K562 (cell line): ENCODE measurements around the gene DLGAP1. TPM values are rescaled to one million over a fixed set of nuclear protein-coding genes. Genes with fewer than 3 reads are reported as not detected.

Source experiments
- CREB1 ChIP-seq, 2 experiments: sonication (generic) in 1 of 2; formaldehyde crosslinking in 1 of 2; IDR thresholded peaks; 2 replicates each; pipeline versions ENCODE4 v1.6.1 to v1.8.0; 2012 to 2022; ENCODE audit warnings: inconsistent platforms in 1 of 2, mild to moderate bottlenecking in 1 of 2, missing genetic modification reagents in 1 of 2, moderate library complexity in 1 of 2
- E2F3 ChIP-seq: fragments of 250-450 bp; sonication (Bioruptor Pico); IDR thresholded peaks from 2 replicates; pipeline ENCODE4 v1.4.0; 2020; ENCODE audit warnings: mild to moderate bottlenecking
- EP300 ChIP-seq: IDR thresholded peaks from 2 replicates; pipeline ENCODE4 v1.6.1; 2012; ENCODE audit warnings: low read length, improper control_type of control experiment
- MGA ChIP-seq: fragments of 450-650 bp; IDR thresholded peaks from 2 replicates; pipeline ENCODE4 v1.6.1; 2016; ENCODE audit warnings: mild to moderate bottlenecking, moderate library complexity
- MYC ChIP-seq, 2 experiments: fragments of 250-450 bp in 1 of 2; sonication (Bioruptor Pico) in 1 of 2; IDR thresholded peaks; 2 replicates each; pipeline versions ENCODE4 v1.5.1 to v1.6.1; 2012 to 2021; ENCODE audit warnings: low read depth in 2 of 2, borderline replicate concordance in 1 of 2, improper control_type of control experiment in 1 of 2, low read length in 1 of 2, mild to moderate bottlenecking in 1 of 2, moderate library complexity in 1 of 2
- NR2F6 ChIP-seq: fragments of 450-650 bp; formaldehyde crosslinking; IDR thresholded peaks from 2 replicates; pipeline ENCODE4 v1.4.0; 2020; ENCODE audit warnings: mild to moderate bottlenecking
- POLR2G ChIP-seq: fragments of 200-400 bp; formaldehyde crosslinking; IDR thresholded peaks from 2 replicates; pipeline ENCODE4 v1.6.1; 2017; ENCODE audit warnings: low read depth, mild to moderate bottlenecking, antibody characterized with exemption, low read length, moderate library complexity
- POLR2H ChIP-seq: IDR thresholded peaks from 2 replicates; pipeline ENCODE4 v1.6.1; 2016; ENCODE audit warnings: missing genetic modification characterization, low read depth, mild to moderate bottlenecking, control low read depth, missing compliant biosample characterization, moderate library complexity
- POU5F1 ChIP-seq: fragments of 150-350 bp; IDR thresholded peaks from 2 replicates; pipeline ENCODE4 v1.6.1; 2014; ENCODE audit warnings: borderline replicate concordance, low read length, low read depth, mild to moderate bottlenecking; ENCODE audit not compliant: partially characterized antibody
- RBM14 ChIP-seq: fragments of 200-400 bp; formaldehyde crosslinking; IDR thresholded peaks from 2 replicates; pipeline ENCODE4 v1.6.1; 2018; ENCODE audit warnings: low read depth, mild to moderate bottlenecking, low read length, moderate library complexity, borderline replicate concordance; ENCODE audit not compliant: insufficient read depth
- ZBTB17 ChIP-seq: fragments of 450-650 bp; formaldehyde crosslinking; IDR thresholded peaks from 2 replicates; pipeline ENCODE4 v1.4.0; 2020; ENCODE audit warnings: mild to moderate bottlenecking
- ZNF12 ChIP-seq: sonication (generic); formaldehyde crosslinking; IDR thresholded peaks from 2 replicates; pipeline ENCODE4 v1.4.0; 2020; ENCODE audit warnings: mild to moderate bottlenecking, missing genetic modification reagents
- ZNF165 ChIP-seq: fragments of 250-450 bp; sonication (Bioruptor Pico); IDR thresholded peaks from 2 replicates; pipeline ENCODE4 v1.4.0; 2020; ENCODE audit warnings: borderline replicate concordance
- ZNF586 ChIP-seq: fragments of 450-650 bp; formaldehyde crosslinking; conservative IDR thresholded peaks from 2 replicates; pipeline ENCODE4 v1.4.0; 2020; ENCODE audit warnings: mild to moderate bottlenecking, moderate library complexity
- polyA plus RNA-seq, 8 experiments: library from polyadenylated mRNA; depleted of rRNA in 4 of 8; stranded (reverse) in 5 of 8; unstranded in 3 of 8; fragments of >200 nt; fragmentation: Nextera tagmentation in 2 of 8; fragmentation: Illumina TruSeq in 1 of 8; extraction: Ambion mirVana in 2 of 8; extraction: Trizol in 1 of 8; gene quantifications; 2 replicates each; pipeline versions ENCODE4 v1.2.1 to v1.2.3, GENCODE V29; 2011 to 2014; ENCODE audit warnings: inconsistent platforms in 1 of 8, missing spikeins in 1 of 8
- total RNA-seq, 7 experiments: library from RNA; depleted of rRNA in 6 of 7; stranded (reverse); fragments of >200 nt in 6 of 7; fragmentation: Illumina TruSeq in 2 of 7; extraction: Trizol in 2 of 7; gene quantifications; 2 replicates each; pipeline versions ENCODE4 v1.2.1 to v1.2.3, GENCODE V29; 2011 to 2021; ENCODE audit warnings: low replicate concordance in 1 of 7
- TF ChIP-seq, protein P1 (sequence below): sonication (generic); formaldehyde crosslinking; IDR thresholded peaks from 2 replicates; pipeline ENCODE4 v1.9.0; 2022; ENCODE audit warnings: mild to moderate bottlenecking, missing genetic modification reagents

DLGAP1 gene
- total and polyA plus RNA-seq, 9 of the 15 experiments (the other 6 are each of a cell fraction or from before 2014, with no cell fraction given) = 0.04 to 0.22 (median 0.08) TPM

GRCh38 chr18:3450012-3450798 lies 1004.9 kb downstream of the DLGAP1 start, which contains the start of gene TGIF1 (continued):
- TF ChIP-seq MGA = no peak
- TF ChIP-seq, protein P1, sequence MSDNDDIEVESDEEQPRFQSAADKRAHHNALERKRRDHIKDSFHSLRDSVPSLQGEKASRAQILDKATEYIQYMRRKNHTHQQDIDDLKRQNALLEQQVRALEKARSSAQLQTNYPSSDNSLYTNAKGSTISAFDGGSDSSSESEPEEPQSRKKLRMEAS (CRISPR knock-in tag) = peak; percentile 85
- TF ChIP-seq POLR2G = peak; percentile 82
- no peak for TF ChIP-seq ZNF586 (CRISPR knock-in tag)
- peak; percentile 64; the same call in 1 of the 2 replicates for TF ChIP-seq ZNF12
- 0 out of 2 replicates have a peak, but pooled peaks have one; percentile 31 for TF ChIP-seq E2F3
- 0 out of 2 replicates have a peak, but pooled peaks have one; percentile 39 for TF ChIP-seq ZBTB17 (CRISPR knock-in tag)
- TF ChIP-seq NR2F6 (CRISPR knock-in tag) = peak; percentile 85
- peak; percentile 87; the same call in 1 of the 2 replicates for TF ChIP-seq RBM14
- no peak for TF ChIP-seq MYC (IDR thresholded peaks at IDR 0.05; ENCODE audit: low read depth, low read length)
- peak; percentile 95 for TF ChIP-seq MYC (CRISPR knock-in tag; IDR thresholded peaks at IDR 0.05; ENCODE audit: borderline replicate concordance, low read depth)
- no peak for TF ChIP-seq POU5F1
- no peak for TF ChIP-seq ZNF165 (CRISPR knock-in tag)
- TF ChIP-seq POLR2H = no peak
- TF ChIP-seq CREB1 (IDR thresholded peaks at IDR 0.05) = no peak; the same call in 1 of the 2 replicates
- peak; percentile 46 for TF ChIP-seq CREB1 (CRISPR knock-in tag; IDR thresholded peaks at IDR 0.05)
- TF ChIP-seq EP300 = 0 out of 2 replicates have a peak, but pooled peaks have one; percentile 2
